Activated CD8-positive, alpha-beta T cell treated with anti-CD3 and anti-CD28 coated beads for 36 hours (primary cell): ENCODE results near the gene GNAI3. TPM values are rescaled to one million over a fixed set of nuclear protein-coding genes. Genes with fewer than 3 reads are reported as not detected.
A peak's percentile ranks its signal among the peaks of the same experiment; 100 is the strongest.

Experiments used
- ATAC-seq: fragments of 200-7000 bp; cut with Tn5 transposase; one replicate; pipeline ENCODE4 v1.10.0; 2021; ENCODE audit warnings: mild to moderate bottlenecking, moderate library complexity
- CTCF ChIA-PET: fragments of 350-600 bp; sonication (Branson Sonifier 250); formaldehyde crosslinking; loops from one replicate; lab custom pipeline; 2021; ENCODE audit warnings: antibody characterized with exemption; lab: Charles Lee
- POLR2A ChIA-PET: fragments of 350-600 bp; sonication (Branson Sonifier 250); formaldehyde crosslinking; loops from one replicate; lab custom pipeline; 2021; ENCODE audit warnings: antibody characterized with exemption; lab: Charles Lee
- DNase-seq: peaks from one replicate; pipeline ENCODE4 v3.0.0-alpha.2; 2020
- H3K27ac Mint-ChIP-seq: one replicate; pipeline ENCODE4 v1.8.0; 2021; ENCODE audit warnings: mild to moderate bottlenecking, mixed read lengths
- H3K27me3 Mint-ChIP-seq: one replicate; pipeline ENCODE4 v1.8.0; 2021; ENCODE audit warnings: mixed read lengths
- H3K36me3 Mint-ChIP-seq: one replicate; pipeline ENCODE4 v1.8.0; 2021; ENCODE audit warnings: low read depth, mixed read lengths
- H3K4me1 Mint-ChIP-seq: one replicate; pipeline ENCODE4 v1.8.0; 2021; ENCODE audit warnings: low read depth, mixed read lengths
- H3K4me3 Mint-ChIP-seq: one replicate; pipeline ENCODE4 v1.8.0; 2021; ENCODE audit warnings: mild to moderate bottlenecking, moderate library complexity, mixed read lengths
- H3K9me3 Mint-ChIP-seq: one replicate; pipeline ENCODE4 v1.8.0; 2021; ENCODE audit warnings: mixed read lengths
- intact Hi-C: fragments of 100-400 bp; cut with micrococcal nuclease; formaldehyde crosslinking; loops from one replicate; pipeline ENCODE4 v1.10.0; 2022
- total RNA-seq, 2 experiments: library from RNA; stranded (reverse); gene quantifications; one replicate each; pipeline ENCODE4 v1.2.3, GENCODE V29; 2021
- TF ChIP-seq, protein P1 (sequence below): fragments of 200-600 bp; IDR thresholded peaks from one replicate; pipeline ENCODE4 v1.8.0; 2022; ENCODE audit warnings: antibody characterized with exemption, mild to moderate bottlenecking

The GNAI3 gene
- total RNA-seq, 2 experiments from 2014 or later, result 7.5 to 7.7 TPM

DNA sequence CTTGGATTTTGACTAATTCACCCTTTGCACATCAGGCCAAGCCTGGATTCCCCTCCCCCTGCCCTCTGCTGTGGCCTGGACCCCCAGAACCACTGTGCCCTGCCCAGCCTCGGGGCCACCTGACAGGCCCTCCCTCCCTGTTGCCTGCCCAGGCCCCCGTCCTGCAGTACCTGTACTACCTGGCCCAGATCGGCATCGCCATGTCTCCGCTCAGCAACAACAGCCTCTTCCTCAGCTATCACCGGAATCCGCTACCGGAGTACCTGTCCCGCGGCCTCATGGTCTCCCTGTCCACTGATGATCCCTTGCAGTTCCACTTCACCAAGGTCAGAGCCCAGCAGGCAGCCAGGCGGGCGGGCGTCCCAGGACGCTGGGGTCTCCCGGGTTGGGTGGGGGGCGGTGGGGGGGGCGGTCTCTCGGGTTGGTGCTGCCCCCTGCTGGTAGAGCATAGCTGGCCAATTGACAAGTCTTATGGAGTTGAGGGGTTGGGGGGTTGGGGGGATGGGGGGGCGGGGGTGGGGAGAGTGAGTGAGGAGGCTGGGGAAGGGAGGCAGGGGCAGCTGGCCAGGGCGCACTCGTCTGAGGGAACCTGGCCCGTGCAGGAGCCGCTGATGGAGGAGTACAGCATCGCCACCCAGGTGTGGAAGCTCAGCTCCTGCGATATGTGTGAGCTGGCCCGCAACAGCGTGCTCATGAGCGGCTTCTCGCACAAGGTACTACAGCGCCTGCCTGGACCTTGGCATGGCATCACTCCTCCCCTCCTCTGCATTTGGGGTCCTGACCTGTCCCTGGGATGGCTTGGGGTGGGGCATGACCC, 81.9 kb downstream of the GNAI3 start:
- no peak overlapping the region for H3K27ac Mint-ChIP-seq
- no peaks in the 10 kb centered on the region for H3K27me3 Mint-ChIP-seq
- TF ChIP-seq, protein P1, sequence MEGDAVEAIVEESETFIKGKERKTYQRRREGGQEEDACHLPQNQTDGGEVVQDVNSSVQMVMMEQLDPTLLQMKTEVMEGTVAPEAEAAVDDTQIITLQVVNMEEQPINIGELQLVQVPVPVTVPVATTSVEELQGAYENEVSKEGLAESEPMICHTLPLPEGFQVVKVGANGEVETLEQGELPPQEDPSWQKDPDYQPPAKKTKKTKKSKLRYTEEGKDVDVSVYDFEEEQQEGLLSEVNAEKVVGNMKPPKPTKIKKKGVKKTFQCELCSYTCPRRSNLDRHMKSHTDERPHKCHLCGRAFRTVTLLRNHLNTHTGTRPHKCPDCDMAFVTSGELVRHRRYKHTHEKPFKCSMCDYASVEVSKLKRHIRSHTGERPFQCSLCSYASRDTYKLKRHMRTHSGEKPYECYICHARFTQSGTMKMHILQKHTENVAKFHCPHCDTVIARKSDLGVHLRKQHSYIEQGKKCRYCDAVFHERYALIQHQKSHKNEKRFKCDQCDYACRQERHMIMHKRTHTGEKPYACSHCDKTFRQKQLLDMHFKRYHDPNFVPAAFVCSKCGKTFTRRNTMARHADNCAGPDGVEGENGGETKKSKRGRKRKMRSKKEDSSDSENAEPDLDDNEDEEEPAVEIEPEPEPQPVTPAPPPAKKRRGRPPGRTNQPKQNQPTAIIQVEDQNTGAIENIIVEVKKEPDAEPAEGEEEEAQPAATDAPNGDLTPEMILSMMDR, result peak; percentile 53
- DNase-seq, result peak; percentile 57
- no peak overlapping the region for H3K4me3 Mint-ChIP-seq
- ChIA-PET CTCF (interaction anchor here (0.6 to 18.5 kb wide), 20 partner anchors 9 to 354 kb away, joined by 3 to 294 read pairs (median 4); partner anchors contain the start of genes AHCYL1, AMPD2, GNAI3 and GNAT2), POLR2A (interaction anchor here (0.8 to 1.1 kb wide), 2 partner anchors 82 kb away, joined by 4 read pairs; partner anchors contain the start of gene GNAI3)
- peaks cover 10% of the 10 kb centered on the region for H3K4me1 Mint-ChIP-seq
- H3K9me3 Mint-ChIP-seq, result no peaks in the 10 kb centered on the region
- H3K36me3 Mint-ChIP-seq, result peaks cover 30% of the 10 kb centered on the region
- no peak for ATAC-seq
- intact Hi-C loops, result no loop called here

DNA sequence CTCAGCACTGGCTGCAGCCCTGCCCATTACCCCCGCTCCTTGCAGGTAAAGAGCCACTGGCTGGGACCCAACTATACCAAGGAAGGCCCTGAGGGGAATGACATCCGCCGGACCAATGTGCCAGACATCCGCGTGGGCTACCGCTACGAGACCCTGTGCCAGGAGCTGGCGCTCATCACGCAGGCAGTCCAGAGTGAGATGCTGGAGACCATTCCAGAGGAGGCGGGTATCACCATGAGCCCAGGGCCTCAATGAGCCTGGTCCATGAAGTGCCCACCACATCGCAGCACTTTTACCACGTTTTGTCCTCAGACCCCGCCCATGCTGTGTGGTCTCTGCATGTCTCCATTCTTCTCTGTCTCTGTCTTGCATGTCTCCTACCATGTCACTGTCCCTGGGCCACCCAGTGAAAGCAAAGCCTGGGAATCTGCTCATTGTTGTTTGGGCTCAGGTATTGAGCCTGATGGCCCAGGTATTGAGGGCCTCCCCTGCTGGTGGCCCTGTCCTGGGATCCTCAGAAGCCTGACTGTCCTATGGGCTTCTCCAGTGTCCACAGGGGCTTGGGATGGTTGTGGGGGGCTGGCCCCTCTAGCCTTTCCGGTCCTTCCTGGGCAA, 82.6 kb downstream of the GNAI3 start:
- peaks cover 12% of the 10 kb centered on the region for H3K4me1 Mint-ChIP-seq
- H3K27ac Mint-ChIP-seq, result no peak overlapping the region
- CTCF ChIA-PET, result interaction anchor here (0.7 to 18.5 kb wide), 12 partner anchors 8 to 353 kb away, joined by 4 to 294 read pairs (median 7); partner anchors contain the start of genes AHCYL1, AMPD2, GNAI3 and GNAT2
- no peak for ATAC-seq
- POLR2A ChIA-PET, result interaction anchor here (1.1 kb wide), 1 partner anchor 83 kb away, joined by 4 read pairs; the partner anchor contains the start of gene GNAI3
- H3K4me3 Mint-ChIP-seq, result no peak overlapping the region
- H3K27me3 Mint-ChIP-seq, result no peaks in the 10 kb centered on the region
- TF ChIP-seq, protein P1, result no peak
- H3K36me3 Mint-ChIP-seq, result peaks cover 28% of the 10 kb centered on the region
- no peak for DNase-seq
- intact Hi-C loops, result no loop called here
- H3K9me3 Mint-ChIP-seq, result no peaks in the 10 kb centered on the region

DNA sequence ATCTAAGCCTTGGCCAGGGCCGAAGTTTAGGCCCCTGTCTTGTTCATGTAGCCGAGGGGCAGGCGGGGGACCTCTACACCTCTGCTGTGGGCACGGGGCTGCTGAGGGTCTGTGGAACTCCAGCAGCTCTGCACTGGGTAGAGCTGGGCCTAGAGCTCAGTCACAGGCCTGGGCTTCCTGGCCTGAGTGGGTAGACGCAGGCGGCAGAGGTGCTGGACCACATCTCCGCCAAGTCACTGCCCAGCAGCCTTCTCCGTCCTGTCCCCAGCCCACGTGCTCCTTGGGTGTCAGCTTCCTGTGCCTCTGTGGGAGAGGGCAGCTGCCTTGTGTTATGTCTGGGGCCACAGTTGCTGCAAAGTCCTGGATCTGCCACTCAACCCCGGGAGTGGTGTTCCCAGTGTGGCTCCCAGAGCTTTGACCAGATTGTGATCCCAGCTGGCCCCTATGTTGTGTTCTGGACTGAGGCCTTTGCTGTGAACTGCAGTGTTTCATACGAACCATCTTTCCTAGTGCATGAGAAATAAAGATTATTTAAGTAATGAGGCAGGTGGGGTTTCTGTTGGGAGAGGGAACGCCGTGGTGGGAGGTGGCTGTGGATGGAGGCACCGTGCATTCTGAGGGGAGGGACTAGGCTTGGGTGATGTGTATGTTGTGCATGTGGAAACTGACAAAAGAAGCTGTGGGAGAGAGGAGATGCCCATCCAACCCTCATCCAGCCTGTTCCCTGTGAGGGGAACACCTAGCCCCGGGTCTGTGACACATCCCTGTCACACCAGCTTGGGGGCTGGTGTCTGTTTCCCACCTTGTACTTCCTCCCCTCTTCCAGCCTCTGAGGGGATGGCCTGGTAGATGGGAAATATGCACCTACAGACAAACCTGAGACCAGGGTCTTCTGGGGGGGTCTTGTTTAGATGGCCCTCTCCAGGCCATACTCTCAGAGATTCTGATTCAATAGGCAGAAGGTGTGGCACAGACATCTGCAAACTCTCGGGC, 83.4 kb downstream of the GNAI3 start:
- TF ChIP-seq, protein P1, result no peak
- ChIA-PET CTCF (interaction anchor here (1.3 to 18.5 kb wide), 8 partner anchors 8 to 353 kb away, joined by 5 to 294 read pairs (median 13); partner anchors contain the start of genes AHCYL1, AMPD2, GNAI3 and GNAT2), POLR2A (interaction anchor here (1.1 kb wide), 1 partner anchor 83 kb away, joined by 4 read pairs; the partner anchor contains the start of gene GNAI3)
- intact Hi-C loops, result no loop called here
- Mint-ChIP-seq H3K27ac (no peak overlapping the region), H3K36me3 (peaks cover 23% of the 10 kb centered on the region), H3K4me3 (no peak overlapping the region), H3K9me3 (no peaks in the 10 kb centered on the region), H3K4me1 (peaks cover 12% of the 10 kb centered on the region), H3K27me3 (no peaks in the 10 kb centered on the region)
- ATAC-seq (no peak), DNase-seq (no peak)

DNA sequence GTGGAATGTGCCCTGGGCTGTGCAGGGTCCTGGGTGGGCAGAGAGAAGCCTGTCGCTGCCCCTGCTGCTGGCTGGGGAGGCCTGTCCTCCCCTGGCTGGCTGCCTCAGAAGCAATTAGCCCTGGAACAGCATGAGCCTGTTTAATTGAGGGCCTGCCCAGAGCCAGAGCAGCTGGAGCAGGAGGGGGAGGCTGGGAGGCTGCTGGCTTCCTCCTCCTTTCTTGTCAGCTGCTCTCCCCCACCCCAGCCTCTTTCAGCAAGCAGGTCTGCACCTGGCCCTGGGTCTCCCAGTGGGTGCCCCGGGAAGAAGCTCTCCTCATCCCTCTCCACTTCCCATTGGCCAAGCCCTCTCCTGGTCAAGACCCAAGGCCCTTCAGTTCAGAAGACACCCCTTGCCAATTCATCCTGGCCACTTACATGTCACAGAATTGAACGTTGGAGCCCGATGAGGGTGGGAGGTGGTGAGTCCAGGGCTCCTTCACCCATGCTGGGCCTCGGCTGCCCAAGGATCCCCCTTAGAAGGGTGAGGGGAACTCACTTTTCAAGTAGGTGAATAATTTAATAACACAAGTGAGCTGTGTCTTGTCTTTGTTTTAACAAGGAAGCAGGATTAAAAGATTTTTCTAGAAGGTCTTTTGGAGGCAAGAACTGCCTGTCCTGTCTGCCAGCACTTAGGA, 84.4 kb downstream of the GNAI3 start:
- ATAC-seq, result no peak
- no peak overlapping the region for H3K27ac Mint-ChIP-seq
- intact Hi-C loops, result no loop called here
- DNase-seq, result no peak
- H3K27me3 Mint-ChIP-seq, result no peaks in the 10 kb centered on the region
- ChIA-PET CTCF (interaction anchor here (0.7 to 18.5 kb wide), 6 partner anchors 7 to 352 kb away, joined by 3 to 294 read pairs (median 3); partner anchors contain the start of genes AHCYL1 and GPR61), POLR2A (interaction anchor here (1.8 kb wide), 1 partner anchor 12 kb away, joined by 4 read pairs; no protein-coding TSS in a partner anchor)
- H3K4me3 Mint-ChIP-seq, result no peak overlapping the region
- H3K4me1 Mint-ChIP-seq, result peaks cover 12% of the 10 kb centered on the region
- peaks cover 19% of the 10 kb centered on the region for H3K36me3 Mint-ChIP-seq
- no peaks in the 10 kb centered on the region for H3K9me3 Mint-ChIP-seq
- TF ChIP-seq, protein P1, result no peak
